ENCODE data around the gene FAM131C.
"Not testable (repeated sequence)": the region's sequence is repeated elsewhere in the genome, so short reads cannot be mapped to it uniquely, and the experiment has no call there.

The FAM131C gene

DNA sequence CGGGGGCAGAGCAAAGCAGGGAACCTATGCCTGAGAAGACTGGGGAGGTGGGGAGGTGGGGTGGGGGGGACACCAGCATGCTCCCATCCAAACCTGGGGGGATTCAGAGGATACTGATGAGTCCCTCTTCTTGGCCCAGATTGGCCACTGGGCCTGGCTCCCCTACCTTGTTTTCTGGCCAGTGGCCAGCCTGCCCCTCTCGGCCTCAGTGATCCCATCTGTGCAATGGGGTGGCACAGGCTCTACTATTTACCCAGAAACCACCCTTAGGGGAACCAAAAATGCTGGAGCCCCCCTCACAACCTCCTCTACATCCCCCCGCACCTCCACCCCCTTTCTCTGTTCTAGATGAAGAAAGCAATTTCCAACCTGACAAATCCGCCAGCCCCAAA is 16.9 kb downstream of the FAM131C start:
- FAIRE-seq, result not testable (repeated sequence)

GRCh38 chr1:16055613-16056520 is 17.6 kb downstream of the FAM131C start:
- FAIRE-seq, result no peak

GRCh38 chr1:16054598-16055540 is 18.6 kb downstream of the FAM131C start:
- no peak for FAIRE-seq

DNA sequence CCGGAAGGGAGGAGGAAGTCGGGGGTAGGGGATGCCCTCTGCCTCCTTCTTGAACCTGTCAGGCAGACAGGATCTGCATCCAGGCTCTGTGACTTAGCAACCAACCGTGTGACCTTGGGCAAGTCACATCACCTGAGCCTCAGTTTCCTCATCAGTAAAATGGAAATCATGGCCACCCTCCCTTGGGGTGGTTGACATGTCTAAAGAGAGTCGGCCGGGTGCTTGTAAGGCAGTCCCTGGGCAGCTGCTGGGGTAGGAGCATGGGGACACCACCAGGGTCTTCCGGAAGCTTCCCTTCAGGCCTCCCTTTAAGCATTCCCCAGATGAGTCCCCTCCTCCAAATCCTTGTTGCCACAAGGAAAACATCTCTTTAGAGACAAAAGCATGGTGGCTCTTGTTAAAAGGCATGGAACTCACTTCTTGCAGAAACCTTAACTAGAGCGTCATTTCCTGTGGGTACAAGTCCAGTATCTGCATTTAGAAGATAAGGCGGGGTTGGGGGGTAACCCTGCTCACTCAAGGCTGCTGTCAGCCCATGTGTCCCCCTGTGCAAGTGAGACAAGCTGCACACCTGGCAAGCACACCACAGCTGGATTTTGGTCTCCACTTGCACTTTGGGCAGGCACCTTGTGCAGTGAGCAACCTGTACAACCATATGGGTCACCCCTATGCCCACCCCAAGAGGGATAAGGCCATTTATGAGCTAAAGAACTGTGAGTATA is 19.5 kb downstream of the FAM131C start:
- no peak for FAIRE-seq

- FAIRE-seq, result not testable (repeated sequence)
These were observed 21.5 kb downstream of the FAM131C start for GRCh38 chr1:16051949-16052348.

GRCh38 chr1:16051039-16051438 is 22.4 kb downstream of the FAM131C start:
- no peak for FAIRE-seq

GRCh38 chr1:16050328-16050727 is 23.1 kb downstream of the FAM131C start:
- FAIRE-seq, result no peak

- FAIRE-seq, result no peak
These were observed 24.8 kb downstream of the FAM131C start for GRCh38 chr1:16048573-16049189.

DNA sequence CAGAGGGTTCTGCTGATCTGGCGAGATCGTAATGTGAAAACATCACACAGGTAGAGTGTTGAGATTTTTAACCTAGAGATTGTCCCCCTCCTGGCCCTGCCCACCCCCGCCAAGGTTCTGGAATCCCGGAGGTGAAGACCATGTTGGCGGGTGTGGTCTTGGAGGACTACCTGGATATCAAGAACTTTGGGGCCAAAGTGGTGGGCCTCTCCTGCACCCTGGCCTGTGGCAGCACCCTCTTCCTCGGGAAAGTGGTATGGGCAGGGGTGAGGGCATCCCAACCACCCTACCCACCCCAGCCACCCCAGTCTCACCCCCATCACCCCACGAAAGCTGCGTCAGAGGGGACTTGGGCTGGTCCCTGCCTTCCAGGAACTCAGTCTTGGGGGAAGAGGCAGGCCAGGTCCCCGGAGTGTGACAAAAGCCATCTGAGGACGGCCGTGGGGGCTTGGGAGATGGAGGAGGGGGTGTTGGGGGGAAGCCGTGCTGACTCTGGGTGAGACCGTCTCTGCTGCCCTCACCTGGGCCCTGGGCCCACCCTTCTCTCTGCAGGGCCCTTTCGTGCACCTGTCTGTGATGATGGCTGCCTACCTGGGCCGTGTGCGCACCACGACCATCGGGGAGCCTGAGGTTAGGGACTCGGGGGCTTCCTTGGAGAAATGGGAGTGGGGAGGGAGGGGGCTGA is 25.5 kb downstream of the FAM131C start:
- no peak for FAIRE-seq

- FAIRE-seq, result no peak
These were observed 26.6 kb downstream of the FAM131C start for GRCh38 chr1:16046842-16047241.

GRCh38 chr1:16043950-16044349 is 29.5 kb downstream of the FAM131C start:
- FAIRE-seq, result no peak

- FAIRE-seq, result no peak
These were observed 29.9 kb downstream of the FAM131C start, which contains the start of gene CLCNKB for GRCh38 chr1:16043521-16043920. CLCNKB (plus strand) TSS chr1:16043782; CDS start chr1:16044493, 711 bp downstream.

DNA sequence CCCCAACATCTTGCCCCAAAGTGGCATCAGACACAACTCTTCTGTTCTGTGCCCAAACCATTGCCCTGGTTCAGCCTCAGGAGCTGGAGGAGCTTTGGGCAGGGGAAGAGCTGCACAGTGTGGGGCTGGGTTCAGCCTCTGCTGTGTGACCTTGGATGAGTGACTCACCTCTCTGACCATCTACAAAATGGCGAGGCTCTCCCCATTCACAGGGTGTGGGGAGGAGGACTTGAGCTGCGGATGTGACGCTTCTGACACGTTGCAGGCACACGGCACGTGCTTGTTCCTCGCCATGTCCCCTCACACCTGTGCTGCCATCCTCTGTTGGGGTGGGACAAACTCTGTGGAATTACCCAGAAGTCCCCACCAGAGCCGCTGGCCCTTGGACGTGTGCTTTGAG is 30.8 kb downstream of the FAM131C start:
- not testable (repeated sequence) for FAIRE-seq

GRCh38 chr1:16042096-16042495 is 31.4 kb downstream of the FAM131C start:
- FAIRE-seq, result no peak

DNA sequence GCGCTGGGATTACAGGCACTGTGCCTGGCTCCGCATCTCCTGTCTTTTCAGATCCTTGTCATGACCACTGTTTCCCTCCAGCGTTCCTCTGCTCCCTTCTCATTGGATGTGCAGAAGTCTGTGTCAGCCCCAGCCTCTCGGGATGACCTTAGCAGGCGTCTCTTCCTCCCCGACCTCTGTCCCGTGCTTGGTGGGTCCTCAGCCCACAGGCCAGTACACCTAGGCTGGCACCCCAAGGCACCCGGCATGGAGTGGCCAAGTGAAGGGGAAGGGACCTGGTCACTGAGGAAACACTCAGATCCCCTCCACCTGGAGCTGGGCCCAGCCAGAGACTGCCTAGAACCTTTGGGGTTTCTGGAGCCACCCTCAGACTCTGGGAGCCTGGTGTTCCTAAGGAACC is 32.3 kb downstream of the FAM131C start:
- FAIRE-seq, result no peak

DNA sequence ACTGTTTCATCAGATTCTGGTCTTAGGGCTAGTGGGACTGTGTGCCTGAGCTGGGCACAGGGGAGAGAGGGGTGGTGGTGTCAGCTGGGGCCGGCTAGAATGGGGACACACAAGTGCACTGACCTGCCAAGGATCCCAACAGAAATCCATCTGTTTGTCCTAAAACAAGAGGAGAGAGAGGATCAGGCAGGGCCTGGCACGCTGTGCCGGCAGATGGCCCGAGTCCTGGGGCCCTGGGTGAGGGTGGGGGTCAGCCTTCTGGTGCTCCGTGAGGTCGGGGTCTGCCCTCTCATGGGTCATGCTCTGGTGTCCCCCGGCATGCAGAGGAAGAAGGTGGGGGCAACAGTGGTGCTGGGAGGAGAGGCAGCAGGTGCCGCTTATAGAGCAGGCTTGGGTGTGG is 33.6 kb downstream of the FAM131C start:
- not testable (repeated sequence) for FAIRE-seq

- no peak for FAIRE-seq
These were observed 34.9 kb downstream of the FAM131C start for GRCh38 chr1:16038620-16038912.

- FAIRE-seq, result not testable (repeated sequence)
These were observed 37.0 kb downstream of the FAM131C start for GRCh38 chr1:16036461-16036860.

- FAIRE-seq, result not testable (repeated sequence)
These were observed 40.3 kb downstream of the FAM131C start for GRCh38 chr1:16033103-16033632.

- no peak for FAIRE-seq
These were observed 40.9 kb downstream of the FAM131C start for GRCh38 chr1:16032388-16033102.

DNA sequence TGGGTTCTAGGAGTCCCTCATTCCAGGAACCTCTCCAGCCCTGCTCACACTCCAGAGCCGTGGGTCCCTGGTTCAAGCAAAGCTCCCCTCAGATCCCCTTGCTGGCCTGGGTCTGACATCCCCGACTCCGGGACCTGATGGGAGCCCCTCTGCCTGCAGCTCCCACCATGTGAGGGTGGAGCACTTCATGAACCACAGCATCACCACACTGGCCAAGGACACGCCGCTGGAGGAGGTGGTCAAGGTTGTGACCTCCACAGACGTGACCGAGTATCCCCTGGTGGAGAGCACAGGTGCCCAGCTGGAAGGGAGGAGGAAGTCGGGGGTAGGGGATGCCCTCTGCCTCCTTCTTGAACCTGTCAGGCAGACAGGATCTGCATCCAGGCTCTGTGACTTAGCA is 41.9 kb downstream of the FAM131C start:
- no peak for FAIRE-seq

Data from A204.1 (cell line).